Panc1 (cell line): ENCODE results near the gene MACC1.

Experiments used
- CTCF ChIP-seq: fragments of 450-650 bp; IDR thresholded peaks from 2 replicates; pipeline ENCODE4 v1.5.1; 2017; ENCODE audit warnings: mild to moderate bottlenecking
- POLR2AphosphoS5 ChIP-seq: IDR thresholded peaks from 2 replicates; pipeline ENCODE4 v1.6.1; 2012; ENCODE audit warnings: mild to moderate bottlenecking, low read depth, low read length, moderate library complexity
- REST ChIP-seq, 2 experiments: IDR thresholded peaks; 2 replicates each; pipeline ENCODE4 v1.6.1; 2011 to 2012; ENCODE audit warnings: low read depth in 2 of 2, control low read depth in 1 of 2, low read length in 1 of 2, mild to moderate bottlenecking in 1 of 2, moderate library complexity in 1 of 2; ENCODE audit not compliant: insufficient read depth in 1 of 2
- SIN3A ChIP-seq: IDR thresholded peaks from 2 replicates; pipeline ENCODE4 v1.6.1; 2012; ENCODE audit warnings: low read depth, mild to moderate bottlenecking, low read length, moderate library complexity, borderline replicate concordance; ENCODE audit not compliant: insufficient read depth

DNA sequence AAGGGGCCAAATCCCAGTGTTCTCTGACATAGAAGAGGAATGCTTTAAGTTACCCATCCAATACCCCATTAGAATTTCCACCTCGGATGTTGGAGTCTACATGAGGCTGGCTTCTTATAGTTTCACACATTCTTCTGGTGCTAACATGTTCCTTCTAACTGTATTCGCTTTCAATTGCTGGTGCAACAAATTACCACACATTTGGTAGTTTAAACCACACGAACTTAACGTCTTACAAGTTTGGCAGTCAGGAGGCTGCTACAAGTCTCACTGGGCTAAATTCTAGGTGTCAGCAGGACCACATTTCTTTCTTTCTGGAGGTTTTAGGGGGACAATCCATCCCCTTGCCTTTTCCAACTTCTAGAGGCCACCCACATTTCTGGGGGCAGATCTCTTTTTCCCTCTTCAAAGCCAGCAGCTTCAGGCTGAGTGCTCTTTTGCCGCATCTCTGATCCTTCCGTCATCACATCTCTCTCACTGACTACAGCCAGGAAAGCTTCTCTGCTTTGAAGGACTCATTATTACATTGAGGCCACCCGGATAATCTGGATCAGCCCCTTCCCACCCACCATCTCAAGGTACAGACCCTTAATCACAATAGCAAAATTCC, 5.1 kb upstream of the MACC1 start:
- TF ChIP-seq CTCF (no peak), POLR2AphosphoS5 (no peak), SIN3A (no peak), REST (IDR thresholded peaks at IDR 0.05; ENCODE audit: insufficient read depth in 1 of 2, low read depth in 2 of 2, low read length in 1 of 2) (no peak)
